ENCODE measurements around the gene GHRL.

Gene GHRL

DNA sequence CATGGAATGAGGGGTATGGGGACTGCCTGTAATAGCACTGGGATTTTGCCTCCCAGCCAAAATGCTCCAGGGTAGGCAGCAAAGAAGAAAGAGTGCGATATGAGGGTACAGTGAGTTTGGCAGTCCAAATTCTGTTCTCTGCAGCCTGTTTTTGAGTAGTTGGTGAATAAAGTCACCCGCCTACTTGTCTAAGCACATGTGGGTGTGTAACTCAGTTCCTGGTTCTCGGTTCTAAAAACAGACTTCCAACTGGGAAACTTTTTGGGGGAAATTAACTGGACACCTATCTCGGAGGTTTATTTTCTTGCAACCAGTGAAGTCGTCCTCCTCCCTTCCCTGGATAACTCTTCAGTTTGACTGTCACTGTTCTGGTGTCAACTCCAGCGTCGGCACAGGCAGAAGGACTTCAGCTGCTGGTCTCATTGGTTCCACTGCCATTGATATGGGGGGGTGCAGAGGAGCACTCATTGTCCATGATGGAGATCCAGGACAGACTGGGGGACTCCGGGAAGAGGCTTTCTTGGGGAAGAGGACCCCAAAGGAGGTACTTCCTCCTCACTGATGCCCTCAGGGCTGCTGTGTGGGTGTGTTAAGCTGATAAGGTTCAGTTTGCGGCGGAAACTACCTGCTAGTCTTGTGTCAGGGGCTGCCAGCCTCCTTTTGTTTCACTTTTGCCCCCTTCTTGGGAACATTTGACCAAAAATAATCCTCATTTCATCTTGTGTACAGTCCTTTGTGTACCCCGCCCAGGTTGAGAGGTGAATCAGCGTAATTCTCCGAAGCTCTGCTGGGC is 13.2 kb downstream of the GHRL start:
- Histone ChIP-seq H3K36me3 (ENCODE audit: control insufficient read depth, insufficient read depth, low read length) (no peaks in the 10 kb centered on the region), H3K4me3 (ENCODE audit: low read depth, low read length) (no peak overlapping the region)

DNA sequence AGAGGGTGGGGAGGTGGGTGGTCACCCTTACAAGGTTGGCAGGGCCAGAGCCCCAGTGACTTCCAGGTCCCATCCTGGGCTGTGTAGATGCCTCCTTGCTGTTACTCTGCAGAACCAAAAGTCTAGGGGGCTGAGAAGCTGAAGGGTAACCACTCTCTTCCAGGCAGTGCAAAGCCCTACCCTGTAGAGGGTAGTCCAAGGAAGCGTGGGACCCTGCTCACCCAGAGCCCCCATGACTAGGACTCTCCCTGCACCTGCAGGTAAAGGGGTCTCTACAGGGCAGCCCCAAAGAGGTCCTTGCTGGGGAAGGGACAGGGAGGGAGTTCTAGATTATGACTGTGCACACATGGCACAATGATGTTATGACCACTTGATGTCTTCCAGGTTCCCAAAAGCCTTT is 14.2 kb downstream of the GHRL start:
- Histone ChIP-seq H3K4me3 (ENCODE audit: low read depth, low read length) (no peak overlapping the region), H3K4me2 (ENCODE audit: low read length) (no peak overlapping the region), H3K9me3 (ENCODE audit: control insufficient read depth, low read length) (no peaks in the 10 kb centered on the region), H3K27me3 (ENCODE audit: control insufficient read depth, insufficient read depth, low read length) (no peaks in the 10 kb centered on the region), H3K79me2 (no peaks in the 10 kb centered on the region), H3K9ac (no peak overlapping the region), H3K4me1 (no peaks in the 10 kb centered on the region), H2AFZ (no peak overlapping the region), H3K36me3 (ENCODE audit: control insufficient read depth, insufficient read depth, low read length) (no peaks in the 10 kb centered on the region), H3K27ac (no peak overlapping the region)
- no peak for TF ChIP-seq CTCF (IDR thresholded peaks at IDR 0.05)

More for the DNA sequence above, 13.2 kb downstream of the GHRL start:
- Histone ChIP-seq H3K9me3 (ENCODE audit: control insufficient read depth, low read length) (no peaks in the 10 kb centered on the region), H3K27me3 (ENCODE audit: control insufficient read depth, insufficient read depth, low read length) (no peaks in the 10 kb centered on the region), H3K4me2 (ENCODE audit: low read length) (no peak overlapping the region), H3K27ac (no peak overlapping the region), H2AFZ (no peak overlapping the region), H3K79me2 (no peaks in the 10 kb centered on the region), H3K9ac (no peak overlapping the region), H3K4me1 (no peaks in the 10 kb centered on the region)
- no peak for TF ChIP-seq CTCF (IDR thresholded peaks at IDR 0.05)

GRCh38 chr3:10277115-10277625 is 15.6 kb downstream of the GHRL start:
- TF ChIP-seq CTCF (IDR thresholded peaks at IDR 0.05) = no peak
- Histone ChIP-seq H3K27ac (no peak overlapping the region), H2AFZ (no peak overlapping the region), H3K9me3 (ENCODE audit: control insufficient read depth, low read length) (no peaks in the 10 kb centered on the region), H3K27me3 (ENCODE audit: control insufficient read depth, insufficient read depth, low read length) (no peaks in the 10 kb centered on the region), H3K9ac (no peak overlapping the region), H3K4me1 (no peaks in the 10 kb centered on the region), H3K4me2 (ENCODE audit: low read length) (no peak overlapping the region), H3K36me3 (ENCODE audit: control insufficient read depth, insufficient read depth, low read length) (no peaks in the 10 kb centered on the region), H3K79me2 (peaks cover 1% of the 10 kb centered on the region), H3K4me3 (ENCODE audit: low read depth, low read length) (no peak overlapping the region)

DNA sequence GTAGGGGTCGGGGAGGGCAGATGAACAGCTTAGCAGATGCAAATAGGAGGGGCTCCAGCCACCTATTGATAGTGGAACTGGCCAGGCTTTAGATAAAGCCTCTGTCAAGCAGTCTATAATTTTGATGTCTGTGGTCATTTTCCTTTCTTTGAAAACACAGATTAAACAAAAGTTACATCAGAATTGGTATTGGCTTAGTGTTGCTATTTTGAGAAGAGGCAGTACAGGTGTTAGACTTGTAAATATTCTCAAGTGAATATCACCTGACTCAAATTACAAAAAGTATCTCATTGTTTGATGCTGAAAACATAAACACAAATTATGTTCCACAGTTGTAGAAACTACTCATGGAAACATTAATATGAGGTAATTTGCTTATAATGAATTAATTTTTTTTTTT is 18.1 kb downstream of the GHRL start:
- no peak for TF ChIP-seq CTCF (IDR thresholded peaks at IDR 0.05)
- Histone ChIP-seq H3K4me2 (ENCODE audit: low read length) (no peak overlapping the region), H3K27me3 (ENCODE audit: control insufficient read depth, insufficient read depth, low read length) (no peaks in the 10 kb centered on the region), H2AFZ (no peak overlapping the region), H3K36me3 (ENCODE audit: control insufficient read depth, insufficient read depth, low read length) (no peaks in the 10 kb centered on the region), H3K79me2 (peaks cover 5% of the 10 kb centered on the region), H3K9ac (no peak overlapping the region), H3K9me3 (ENCODE audit: control insufficient read depth, low read length) (no peaks in the 10 kb centered on the region), H3K4me1 (no peaks in the 10 kb centered on the region), H3K27ac (no peak overlapping the region), H3K4me3 (ENCODE audit: low read depth, low read length) (no peak overlapping the region)
